SK-N-SH treated with all-trans-retinoic acid at 6 μM for 48 hours (cell line): ENCODE data around the gene PAFAH1B2.

ENCODE experiments used
- ATAC-seq: fragments of 200-7000 bp; cut with Tn5 transposase; 3 replicates; pipeline ENCODE4 v1.9.1; 2020; ENCODE audit warnings: mild to moderate bottlenecking, moderate library complexity
- ARNTL ChIP-seq: fragments of 450-650 bp; formaldehyde crosslinking; IDR thresholded peaks from 2 replicates; pipeline ENCODE4 v1.5.0; 2020; ENCODE audit warnings: low read depth, mild to moderate bottlenecking, moderate library complexity, borderline replicate concordance
- BACH2 ChIP-seq: fragments of 250-450 bp; sonication (Bioruptor Pico); IDR thresholded peaks from 2 replicates; pipeline ENCODE4 v1.9.0; 2021; ENCODE audit warnings: mild to moderate bottlenecking, borderline replicate concordance
- ISL1 ChIP-seq: fragments of 250-450 bp; sonication (Bioruptor Pico); IDR thresholded peaks from 2 replicates; pipeline ENCODE4 v2.1.2; 2022; ENCODE audit warnings: mild to moderate bottlenecking, moderate library complexity
- OSR1 ChIP-seq: fragments of 250-450 bp; sonication (Bioruptor Pico); IDR thresholded peaks from 2 replicates; pipeline ENCODE4 v1.8.0; 2022; ENCODE audit warnings: moderate library complexity, mild to moderate bottlenecking, inconsistent platforms
- PPARA ChIP-seq: fragments of 250-450 bp; sonication (Bioruptor Pico); IDR thresholded peaks from 2 replicates; pipeline ENCODE4 v1.5.0; 2020; ENCODE audit warnings: mild to moderate bottlenecking, borderline replicate concordance
- RARB ChIP-seq: fragments of 250-450 bp; sonication (Bioruptor Pico); IDR thresholded peaks from 2 replicates; pipeline ENCODE4 v1.8.0; 2021; ENCODE audit warnings: mild to moderate bottlenecking, moderate library complexity
- TOX ChIP-seq: fragments of 250-450 bp; sonication (Bioruptor Pico); IDR thresholded peaks from 2 replicates; pipeline ENCODE4 v1.8.0; 2021; ENCODE audit warnings: mild to moderate bottlenecking, moderate library complexity, borderline replicate concordance
- ZC3H10 ChIP-seq: fragments of 250-450 bp; sonication (Bioruptor Pico); IDR thresholded peaks from 2 replicates; pipeline ENCODE4 v1.5.1; 2021; ENCODE audit warnings: mild to moderate bottlenecking, moderate library complexity
- ZFP3 ChIP-seq: fragments of 250-450 bp; sonication (Bioruptor Pico); IDR thresholded peaks from 2 replicates; pipeline ENCODE4 v1.5.0; 2020; ENCODE audit warnings: mild to moderate bottlenecking, moderate library complexity
- ZFP30 ChIP-seq: fragments of 450-650 bp; formaldehyde crosslinking; IDR thresholded peaks from 2 replicates; pipeline ENCODE4 v1.5.0; 2022; ENCODE audit warnings: mild to moderate bottlenecking, moderate library complexity
- ZNF565 ChIP-seq: fragments of 450-650 bp; formaldehyde crosslinking; conservative IDR thresholded peaks from 2 replicates; pipeline ENCODE4 v1.5.0; 2020; ENCODE audit warnings: low read depth, mild to moderate bottlenecking, moderate library complexity
- TF ChIP-seq, protein P1 (sequence below): fragments of 250-450 bp; sonication (Bioruptor Pico); IDR thresholded peaks from 2 replicates; pipeline ENCODE4 v1.5.0; 2020; ENCODE audit warnings: mild to moderate bottlenecking, moderate library complexity
- TF ChIP-seq, protein P2 (sequence below): fragments of 250-450 bp; sonication (Bioruptor Pico); IDR thresholded peaks from 2 replicates; pipeline ENCODE4 v1.5.1; 2021; ENCODE audit warnings: mild to moderate bottlenecking, moderate library complexity
- TF ChIP-seq, protein P3 (sequence below): fragments of 250-450 bp; sonication (Bioruptor Pico); IDR thresholded peaks from 2 replicates; pipeline ENCODE4 v1.8.0; 2020; ENCODE audit warnings: mild to moderate bottlenecking, moderate library complexity, borderline replicate concordance
- TF ChIP-seq, protein P4 (sequence below): fragments of 250-450 bp; sonication (Bioruptor Pico); IDR thresholded peaks from 2 replicates; pipeline ENCODE4 v1.8.0; 2021; ENCODE audit warnings: low read depth, mild to moderate bottlenecking, moderate library complexity, borderline replicate concordance
- TF ChIP-seq, protein P5 (sequence below): fragments of 250-450 bp; sonication (Bioruptor Pico); IDR thresholded peaks from 2 replicates; pipeline ENCODE4 v1.5.1; 2020; ENCODE audit warnings: low read depth, mild to moderate bottlenecking, moderate library complexity

PAFAH1B2 gene

DNA sequence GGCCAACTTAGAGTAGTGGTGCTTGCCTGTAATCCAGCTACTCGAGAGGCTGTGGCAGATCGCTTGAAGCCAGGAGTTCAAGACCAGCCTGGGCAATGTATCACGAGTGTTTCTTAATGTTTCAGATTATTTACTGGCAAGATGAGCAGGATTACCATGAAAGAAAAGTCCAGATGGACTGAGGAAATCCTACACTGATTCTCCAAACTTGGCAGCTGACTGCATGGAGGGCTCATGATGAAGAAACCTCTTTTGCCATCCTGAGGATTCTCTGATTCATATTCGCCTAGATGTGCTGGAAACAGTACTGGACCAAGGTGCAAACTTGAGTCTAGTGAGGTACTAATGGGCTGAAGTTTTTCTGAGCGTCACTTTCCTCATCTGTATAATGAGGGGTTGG lies 31.7 kb downstream of the PAFAH1B2 start:
- no peak for ATAC-seq
- no peak for TF ChIP-seq ZNF565
- TF ChIP-seq TOX (CRISPR knock-in tag): no peak
- TF ChIP-seq PPARA (CRISPR knock-in tag): no peak
- TF ChIP-seq, protein P1, sequence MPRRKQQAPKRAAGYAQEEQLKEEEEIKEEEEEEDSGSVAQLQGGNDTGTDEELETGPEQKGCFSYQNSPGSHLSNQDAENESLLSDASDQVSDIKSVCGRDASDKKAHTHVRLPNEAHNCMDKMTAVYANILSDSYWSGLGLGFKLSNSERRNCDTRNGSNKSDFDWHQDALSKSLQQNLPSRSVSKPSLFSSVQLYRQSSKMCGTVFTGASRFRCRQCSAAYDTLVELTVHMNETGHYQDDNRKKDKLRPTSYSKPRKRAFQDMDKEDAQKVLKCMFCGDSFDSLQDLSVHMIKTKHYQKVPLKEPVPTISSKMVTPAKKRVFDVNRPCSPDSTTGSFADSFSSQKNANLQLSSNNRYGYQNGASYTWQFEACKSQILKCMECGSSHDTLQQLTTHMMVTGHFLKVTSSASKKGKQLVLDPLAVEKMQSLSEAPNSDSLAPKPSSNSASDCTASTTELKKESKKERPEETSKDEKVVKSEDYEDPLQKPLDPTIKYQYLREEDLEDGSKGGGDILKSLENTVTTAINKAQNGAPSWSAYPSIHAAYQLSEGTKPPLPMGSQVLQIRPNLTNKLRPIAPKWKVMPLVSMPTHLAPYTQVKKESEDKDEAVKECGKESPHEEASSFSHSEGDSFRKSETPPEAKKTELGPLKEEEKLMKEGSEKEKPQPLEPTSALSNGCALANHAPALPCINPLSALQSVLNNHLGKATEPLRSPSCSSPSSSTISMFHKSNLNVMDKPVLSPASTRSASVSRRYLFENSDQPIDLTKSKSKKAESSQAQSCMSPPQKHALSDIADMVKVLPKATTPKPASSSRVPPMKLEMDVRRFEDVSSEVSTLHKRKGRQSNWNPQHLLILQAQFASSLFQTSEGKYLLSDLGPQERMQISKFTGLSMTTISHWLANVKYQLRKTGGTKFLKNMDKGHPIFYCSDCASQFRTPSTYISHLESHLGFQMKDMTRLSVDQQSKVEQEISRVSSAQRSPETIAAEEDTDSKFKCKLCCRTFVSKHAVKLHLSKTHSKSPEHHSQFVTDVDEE (CRISPR knock-in tag): no peak
- no peak for TF ChIP-seq ZC3H10 (CRISPR knock-in tag)
- TF ChIP-seq, protein P2, sequence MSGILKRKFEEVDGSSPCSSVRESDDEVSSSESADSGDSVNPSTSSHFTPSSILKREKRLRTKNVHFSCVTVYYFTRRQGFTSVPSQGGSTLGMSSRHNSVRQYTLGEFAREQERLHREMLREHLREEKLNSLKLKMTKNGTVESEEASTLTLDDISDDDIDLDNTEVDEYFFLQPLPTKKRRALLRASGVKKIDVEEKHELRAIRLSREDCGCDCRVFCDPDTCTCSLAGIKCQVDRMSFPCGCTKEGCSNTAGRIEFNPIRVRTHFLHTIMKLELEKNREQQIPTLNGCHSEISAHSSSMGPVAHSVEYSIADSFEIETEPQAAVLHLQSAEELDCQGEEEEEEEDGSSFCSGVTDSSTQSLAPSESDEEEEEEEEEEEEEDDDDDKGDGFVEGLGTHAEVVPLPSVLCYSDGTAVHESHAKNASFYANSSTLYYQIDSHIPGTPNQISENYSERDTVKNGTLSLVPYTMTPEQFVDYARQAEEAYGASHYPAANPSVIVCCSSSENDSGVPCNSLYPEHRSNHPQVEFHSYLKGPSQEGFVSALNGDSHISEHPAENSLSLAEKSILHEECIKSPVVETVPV (CRISPR knock-in tag): no peak
- no peak for TF ChIP-seq RARB (CRISPR knock-in tag)
- TF ChIP-seq BACH2 (CRISPR knock-in tag): no peak
- TF ChIP-seq, protein P3, sequence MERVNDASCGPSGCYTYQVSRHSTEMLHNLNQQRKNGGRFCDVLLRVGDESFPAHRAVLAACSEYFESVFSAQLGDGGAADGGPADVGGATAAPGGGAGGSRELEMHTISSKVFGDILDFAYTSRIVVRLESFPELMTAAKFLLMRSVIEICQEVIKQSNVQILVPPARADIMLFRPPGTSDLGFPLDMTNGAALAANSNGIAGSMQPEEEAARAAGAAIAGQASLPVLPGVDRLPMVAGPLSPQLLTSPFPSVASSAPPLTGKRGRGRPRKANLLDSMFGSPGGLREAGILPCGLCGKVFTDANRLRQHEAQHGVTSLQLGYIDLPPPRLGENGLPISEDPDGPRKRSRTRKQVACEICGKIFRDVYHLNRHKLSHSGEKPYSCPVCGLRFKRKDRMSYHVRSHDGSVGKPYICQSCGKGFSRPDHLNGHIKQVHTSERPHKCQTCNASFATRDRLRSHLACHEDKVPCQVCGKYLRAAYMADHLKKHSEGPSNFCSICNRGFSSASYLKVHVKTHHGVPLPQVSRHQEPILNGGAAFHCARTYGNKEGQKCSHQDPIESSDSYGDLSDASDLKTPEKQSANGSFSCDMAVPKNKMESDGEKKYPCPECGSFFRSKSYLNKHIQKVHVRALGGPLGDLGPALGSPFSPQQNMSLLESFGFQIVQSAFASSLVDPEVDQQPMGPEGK: no peak
- TF ChIP-seq, protein P4, sequence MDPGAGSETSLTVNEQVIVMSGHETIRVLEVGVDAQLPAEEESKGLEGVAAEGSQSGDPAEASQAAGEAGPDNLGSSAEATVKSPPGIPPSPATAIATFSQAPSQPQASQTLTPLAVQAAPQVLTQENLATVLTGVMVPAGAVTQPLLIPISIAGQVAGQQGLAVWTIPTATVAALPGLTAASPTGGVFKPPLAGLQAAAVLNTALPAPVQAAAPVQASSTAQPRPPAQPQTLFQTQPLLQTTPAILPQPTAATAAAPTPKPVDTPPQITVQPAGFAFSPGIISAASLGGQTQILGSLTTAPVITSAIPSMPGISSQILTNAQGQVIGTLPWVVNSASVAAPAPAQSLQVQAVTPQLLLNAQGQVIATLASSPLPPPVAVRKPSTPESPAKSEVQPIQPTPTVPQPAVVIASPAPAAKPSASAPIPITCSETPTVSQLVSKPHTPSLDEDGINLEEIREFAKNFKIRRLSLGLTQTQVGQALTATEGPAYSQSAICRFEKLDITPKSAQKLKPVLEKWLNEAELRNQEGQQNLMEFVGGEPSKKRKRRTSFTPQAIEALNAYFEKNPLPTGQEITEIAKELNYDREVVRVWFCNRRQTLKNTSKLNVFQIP (CRISPR knock-in tag): no peak
- no peak for TF ChIP-seq OSR1
- TF ChIP-seq ZFP3 (CRISPR knock-in tag): no peak
- TF ChIP-seq, protein P5, sequence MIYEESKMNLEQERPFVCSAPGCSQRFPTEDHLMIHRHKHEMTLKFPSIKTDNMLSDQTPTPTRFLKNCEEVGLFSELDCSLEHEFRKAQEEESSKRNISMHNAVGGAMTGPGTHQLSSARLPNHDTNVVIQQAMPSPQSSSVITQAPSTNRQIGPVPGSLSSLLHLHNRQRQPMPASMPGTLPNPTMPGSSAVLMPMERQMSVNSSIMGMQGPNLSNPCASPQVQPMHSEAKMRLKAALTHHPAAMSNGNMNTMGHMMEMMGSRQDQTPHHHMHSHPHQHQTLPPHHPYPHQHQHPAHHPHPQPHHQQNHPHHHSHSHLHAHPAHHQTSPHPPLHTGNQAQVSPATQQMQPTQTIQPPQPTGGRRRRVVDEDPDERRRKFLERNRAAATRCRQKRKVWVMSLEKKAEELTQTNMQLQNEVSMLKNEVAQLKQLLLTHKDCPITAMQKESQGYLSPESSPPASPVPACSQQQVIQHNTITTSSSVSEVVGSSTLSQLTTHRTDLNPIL (CRISPR knock-in tag): no peak
- no peak for TF ChIP-seq ARNTL (CRISPR knock-in tag)

DNA sequence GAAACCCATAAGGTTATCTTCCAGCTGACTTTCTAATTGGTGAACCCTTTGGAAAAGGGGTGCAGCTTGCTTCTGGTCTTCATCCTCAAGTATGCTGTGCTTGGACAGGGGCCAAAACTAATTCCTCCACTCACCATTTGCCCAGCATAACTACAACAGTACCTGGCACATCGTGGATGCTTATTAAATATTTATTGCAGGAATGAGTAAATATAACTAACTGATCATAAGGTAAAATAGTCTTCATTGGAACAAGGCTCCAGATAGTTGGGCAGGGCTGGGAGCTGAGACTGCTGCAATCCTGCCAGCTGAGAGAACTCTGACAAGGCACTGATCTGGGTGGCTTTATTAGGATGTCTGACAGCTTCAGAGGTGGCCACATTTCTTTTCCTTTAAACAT lies 32.1 kb downstream of the PAFAH1B2 start:
- ATAC-seq: no peak
- TF ChIP-seq, protein P4 (CRISPR knock-in tag): no peak
- TF ChIP-seq ISL1 (no peak), ARNTL (CRISPR knock-in tag) (no peak), ZFP30 (CRISPR knock-in tag) (no peak), BACH2 (CRISPR knock-in tag) (no peak)
- TF ChIP-seq, protein P1 (CRISPR knock-in tag): no peak
- TF ChIP-seq, protein P2 (CRISPR knock-in tag): no peak
